H9 (cell line): ENCODE data around the gene PLEKHO1. TPM values are rescaled to one million over a fixed set of nuclear protein-coding genes. Genes with fewer than 3 reads are reported as not detected.

Source experiments
- DNase-seq: peaks from one replicate; pipeline ENCODE4 v3.0.0-alpha.2; 2017
- H2AFZ ChIP-seq: one replicate; pipeline ENCODE4 v1.6.1; 2013; ENCODE audit warnings: mild to moderate bottlenecking, low read length, control low read depth, moderate library complexity
- H2AK5ac ChIP-seq: 2 replicates; pipeline ENCODE4 v1.6.1; 2013; ENCODE audit warnings: low read length, control low read depth, mixed read lengths; ENCODE audit not compliant: insufficient read length
- H2BK120ac ChIP-seq: one replicate; pipeline ENCODE4 v1.6.1; 2013; ENCODE audit warnings: low read depth, mild to moderate bottlenecking, low read length, control low read depth, inconsistent platforms; ENCODE audit not compliant: poor library complexity, severe bottlenecking
- H2BK12ac ChIP-seq: 2 replicates; pipeline ENCODE4 v1.6.1; 2013; ENCODE audit warnings: low read length, control low read depth, mixed read lengths, low read depth; ENCODE audit not compliant: insufficient read length
- H2BK15ac ChIP-seq: 2 replicates; pipeline ENCODE4 v1.6.1; 2013; ENCODE audit warnings: low read depth, low read length, control low read depth
- H2BK20ac ChIP-seq: one replicate; pipeline ENCODE4 v1.6.1; 2013; ENCODE audit warnings: low read depth, mild to moderate bottlenecking, low read length, control low read depth, inconsistent platforms; ENCODE audit not compliant: poor library complexity, severe bottlenecking
- H2BK5ac ChIP-seq: 2 replicates; pipeline ENCODE4 v1.6.1; 2013; ENCODE audit warnings: low read length, control low read depth, mixed read lengths; ENCODE audit not compliant: insufficient read length
- H3K14ac ChIP-seq: 2 replicates; pipeline ENCODE4 v1.6.1; 2013; ENCODE audit warnings: low read length, control low read depth; ENCODE audit not compliant: insufficient read depth
- H3K18ac ChIP-seq: 2 replicates; pipeline ENCODE4 v1.6.1; 2013; ENCODE audit warnings: low read depth, mild to moderate bottlenecking, mixed read lengths, low read length, control low read depth; ENCODE audit not compliant: insufficient read length
- H3K23ac ChIP-seq: 2 replicates; pipeline ENCODE4 v1.6.1; 2013; ENCODE audit warnings: low read length, control low read depth, mixed read lengths, low read depth; ENCODE audit not compliant: insufficient read length
- H3K23me2 ChIP-seq: 2 replicates; pipeline ENCODE4 v1.6.1; 2013; ENCODE audit warnings: low read depth, mild to moderate bottlenecking, mixed read lengths, low read length, control low read depth; ENCODE audit not compliant: insufficient read length, poor library complexity, severe bottlenecking
- H3K27ac ChIP-seq: 2 replicates; pipeline ENCODE4 v1.5.1; 2013; ENCODE audit warnings: low read length, control low read depth, mixed read lengths, low read depth; ENCODE audit not compliant: insufficient read length
- H3K27me3 ChIP-seq: 2 replicates; pipeline ENCODE4 v1.6.1; 2013; ENCODE audit warnings: low read length, control low read depth, inconsistent platforms; ENCODE audit not compliant: insufficient read depth
- H3K4ac ChIP-seq: 2 replicates; pipeline ENCODE4 v1.6.1; 2013; ENCODE audit warnings: low read depth, mild to moderate bottlenecking, control low read depth, inconsistent platforms, low read length, moderate library complexity
- H3K4me1 ChIP-seq: 2 replicates; pipeline ENCODE4 v1.6.1; 2013; ENCODE audit warnings: low read length, control low read depth, inconsistent platforms; ENCODE audit not compliant: insufficient read depth
- H3K4me2 ChIP-seq: 2 replicates; pipeline ENCODE4 v1.6.1; 2013; ENCODE audit warnings: low read length, control low read depth, mixed read lengths; ENCODE audit not compliant: insufficient read length, insufficient read depth
- H3K56ac ChIP-seq: 2 replicates; pipeline ENCODE4 v1.6.1; 2013; ENCODE audit warnings: low read depth, mild to moderate bottlenecking, mixed read lengths, low read length, control low read depth; ENCODE audit not compliant: insufficient read length
- H3K79me1 ChIP-seq: 2 replicates; pipeline ENCODE4 v1.6.1; 2013; ENCODE audit warnings: low read depth, mild to moderate bottlenecking, moderate library complexity, low read length, control low read depth, inconsistent platforms; ENCODE audit not compliant: insufficient read depth, poor library complexity, severe bottlenecking
- H3K79me2 ChIP-seq: 2 replicates; pipeline ENCODE4 v1.6.1; 2013; ENCODE audit warnings: low read length, control low read depth, inconsistent platforms; ENCODE audit not compliant: insufficient read depth
- H3K9ac ChIP-seq: 2 replicates; pipeline ENCODE4 v1.6.1; 2013; ENCODE audit warnings: low read length, control low read depth, mixed read lengths; ENCODE audit not compliant: insufficient read length; ENCODE audit errors: extremely low read depth
- H3K9me3 ChIP-seq: one replicate; pipeline ENCODE4 v1.6.1; 2013; ENCODE audit warnings: low read depth, low read length, inconsistent platforms; ENCODE audit not compliant: control insufficient read depth
- H3T11ph ChIP-seq: one replicate; pipeline ENCODE4 v1.6.1; 2013; ENCODE audit warnings: mild to moderate bottlenecking, low read length, control low read depth, inconsistent platforms
- H4K20me1 ChIP-seq: one replicate; pipeline ENCODE4 v1.6.1; 2013; ENCODE audit not compliant: control insufficient read depth, insufficient read length, insufficient read depth
- H4K5ac ChIP-seq: 2 replicates; pipeline ENCODE4 v1.6.1; 2013; ENCODE audit warnings: low read depth, mild to moderate bottlenecking, mixed read lengths, low read length, control low read depth; ENCODE audit not compliant: insufficient read length
- H4K8ac ChIP-seq: replicated peaks from 2 replicates; pipeline ENCODE4 v1.6.1; 2013; ENCODE audit warnings: low read length, control low read depth, mixed read lengths, low read depth; ENCODE audit not compliant: insufficient read length
- H4K91ac ChIP-seq: 2 replicates; pipeline ENCODE4 v1.6.1; 2013; ENCODE audit warnings: low read depth, mild to moderate bottlenecking, moderate library complexity, mixed read lengths, low read length, control low read depth; ENCODE audit not compliant: insufficient read length
- H3K27ac Mint-ChIP-seq, 3 experiments: 2 replicates in 2 of 3; 3 replicates in 1 of 3; pipeline ENCODE4 v1.8.0; 2020 to 2021; ENCODE audit warnings: mixed read lengths in 3 of 3, mild to moderate bottlenecking in 1 of 3, moderate library complexity in 1 of 3
- H3K27me3 Mint-ChIP-seq: 2 replicates; pipeline ENCODE4 v1.8.0; 2021; ENCODE audit warnings: low read depth, mild to moderate bottlenecking, moderate library complexity, mixed read lengths
- H3K36me3 Mint-ChIP-seq, 3 experiments: 2 replicates in 2 of 3; 3 replicates in 1 of 3; pipeline ENCODE4 v1.8.0; 2020 to 2021; ENCODE audit warnings: low read depth in 3 of 3, mixed read lengths in 3 of 3; ENCODE audit not compliant: insufficient read depth in 1 of 3
- H3K4me1 Mint-ChIP-seq, 2 experiments: 2 replicates each; pipeline ENCODE4 v1.8.0; 2020; ENCODE audit warnings: mixed read lengths in 2 of 2
- H3K4me3 Mint-ChIP-seq, 2 experiments: 2 replicates in 1 of 2; 3 replicates in 1 of 2; pipeline ENCODE4 v1.8.0; 2020 to 2021; ENCODE audit warnings: mild to moderate bottlenecking in 2 of 2, mixed read lengths in 2 of 2, moderate library complexity in 1 of 2
- H3K9me3 Mint-ChIP-seq, 2 experiments: 2 replicates in 1 of 2; 3 replicates in 1 of 2; pipeline ENCODE4 v1.8.0; 2020; ENCODE audit warnings: mild to moderate bottlenecking in 2 of 2, mixed read lengths in 2 of 2, moderate library complexity in 1 of 2
- total RNA-seq: library from RNA; stranded (reverse); gene quantifications from 2 replicates; pipeline ENCODE4 v1.2.1, GENCODE V29; 2021
- TF ChIP-seq, protein P1 (sequence below): fragments of 200-600 bp; sonication (generic); conservative IDR thresholded peaks from 3 replicates; pipeline ENCODE4 v1.8.0; 2021; ENCODE audit warnings: antibody characterized with exemption, mild to moderate bottlenecking

The PLEKHO1 gene
- total RNA-seq, 1 experiment from 2014 or later = 48.1 TPM

DNA sequence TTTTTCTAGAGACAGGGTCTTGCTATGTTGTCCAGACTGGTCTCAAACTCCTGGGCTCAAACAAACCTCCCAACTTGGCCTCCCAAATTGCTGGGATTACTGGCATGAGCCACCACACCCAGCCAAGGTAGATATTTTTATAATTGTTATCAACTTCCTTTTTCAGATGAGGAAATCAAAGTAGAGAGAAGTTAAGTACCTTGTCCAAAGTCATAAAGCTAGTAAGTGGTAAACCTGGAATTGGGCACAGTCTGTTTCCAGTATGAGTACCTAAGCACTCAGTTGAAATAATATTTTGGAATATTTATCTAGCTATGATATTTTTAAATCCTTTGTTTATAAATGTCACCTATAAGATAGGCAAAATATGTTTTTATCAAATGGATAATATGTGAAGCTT lies 22.3 kb upstream of the PLEKHO1 start:
- Mint-ChIP-seq H3K27ac (no peak overlapping the region), H3K36me3 (no peaks in the 10 kb centered on the region), H3K4me3 (no peak overlapping the region), H3K4me1 (no peaks in the 10 kb centered on the region), H3K9me3 (no peaks in the 10 kb centered on the region; a peak in 1 of 5 replicates), H3K27me3 (no peaks in the 10 kb centered on the region)
- Histone ChIP-seq H3K4me2 (no peak overlapping the region), H2BK5ac (no peak overlapping the region), H4K91ac (no peak overlapping the region), H3K27ac (no peak overlapping the region), H2BK12ac (no peak overlapping the region), H3K9me3 (no peaks in the 10 kb centered on the region), H3K79me1 (no peaks in the 10 kb centered on the region), H3T11ph (no peak overlapping the region), H2BK20ac (no peak overlapping the region), H3K23me2 (no peaks in the 10 kb centered on the region), H2BK120ac (no peak overlapping the region), H4K8ac (no peak overlapping the region), H4K20me1 (no peaks in the 10 kb centered on the region), H4K5ac (no peak overlapping the region), H3K23ac (no peak overlapping the region), H3K14ac (no peak overlapping the region), H2AFZ (no peak overlapping the region), H3K4ac (no peak overlapping the region), H3K9ac (no peak overlapping the region), H3K27me3 (no peaks in the 10 kb centered on the region), H3K56ac (no peak overlapping the region), H3K4me1 (no peaks in the 10 kb centered on the region), H3K18ac (no peak overlapping the region), H2BK15ac (no peak overlapping the region), H3K79me2 (no peaks in the 10 kb centered on the region), H2AK5ac (no peak overlapping the region)
- TF ChIP-seq, protein P1, sequence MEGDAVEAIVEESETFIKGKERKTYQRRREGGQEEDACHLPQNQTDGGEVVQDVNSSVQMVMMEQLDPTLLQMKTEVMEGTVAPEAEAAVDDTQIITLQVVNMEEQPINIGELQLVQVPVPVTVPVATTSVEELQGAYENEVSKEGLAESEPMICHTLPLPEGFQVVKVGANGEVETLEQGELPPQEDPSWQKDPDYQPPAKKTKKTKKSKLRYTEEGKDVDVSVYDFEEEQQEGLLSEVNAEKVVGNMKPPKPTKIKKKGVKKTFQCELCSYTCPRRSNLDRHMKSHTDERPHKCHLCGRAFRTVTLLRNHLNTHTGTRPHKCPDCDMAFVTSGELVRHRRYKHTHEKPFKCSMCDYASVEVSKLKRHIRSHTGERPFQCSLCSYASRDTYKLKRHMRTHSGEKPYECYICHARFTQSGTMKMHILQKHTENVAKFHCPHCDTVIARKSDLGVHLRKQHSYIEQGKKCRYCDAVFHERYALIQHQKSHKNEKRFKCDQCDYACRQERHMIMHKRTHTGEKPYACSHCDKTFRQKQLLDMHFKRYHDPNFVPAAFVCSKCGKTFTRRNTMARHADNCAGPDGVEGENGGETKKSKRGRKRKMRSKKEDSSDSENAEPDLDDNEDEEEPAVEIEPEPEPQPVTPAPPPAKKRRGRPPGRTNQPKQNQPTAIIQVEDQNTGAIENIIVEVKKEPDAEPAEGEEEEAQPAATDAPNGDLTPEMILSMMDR = no peak
- DNase-seq = no peak
